ENCODE data around the gene PPFIA1.

- TF ChIP-seq POLR2AphosphoS5 (IDR thresholded peaks at IDR 0.05; ENCODE audit: borderline replicate concordance, low read depth, low read length) (no peak), EZH2 (IDR thresholded peaks at IDR 0.05) (no peak)
These were observed 95.0 kb downstream of the PPFIA1 start for GRCh38 chr11:70365544-70365927.

All from SK-N-MC (cell line).